CD4-positive, alpha-beta T cell treated with Interleukin-6 at 100 ng/mL for 8 hours (primary cell): ENCODE data around the gene EMID1.

ENCODE experiments used
- DNase-seq: peaks from one replicate; pipeline ENCODE4 v3.0.0-alpha.2; 2020; ENCODE audit warnings: mixed read lengths, low spot score

EMID1 gene

GRCh38 chr22:29195118-29195963 is 10.4 kb upstream of the EMID1 start:
- DNase-seq: no peak

DNA sequence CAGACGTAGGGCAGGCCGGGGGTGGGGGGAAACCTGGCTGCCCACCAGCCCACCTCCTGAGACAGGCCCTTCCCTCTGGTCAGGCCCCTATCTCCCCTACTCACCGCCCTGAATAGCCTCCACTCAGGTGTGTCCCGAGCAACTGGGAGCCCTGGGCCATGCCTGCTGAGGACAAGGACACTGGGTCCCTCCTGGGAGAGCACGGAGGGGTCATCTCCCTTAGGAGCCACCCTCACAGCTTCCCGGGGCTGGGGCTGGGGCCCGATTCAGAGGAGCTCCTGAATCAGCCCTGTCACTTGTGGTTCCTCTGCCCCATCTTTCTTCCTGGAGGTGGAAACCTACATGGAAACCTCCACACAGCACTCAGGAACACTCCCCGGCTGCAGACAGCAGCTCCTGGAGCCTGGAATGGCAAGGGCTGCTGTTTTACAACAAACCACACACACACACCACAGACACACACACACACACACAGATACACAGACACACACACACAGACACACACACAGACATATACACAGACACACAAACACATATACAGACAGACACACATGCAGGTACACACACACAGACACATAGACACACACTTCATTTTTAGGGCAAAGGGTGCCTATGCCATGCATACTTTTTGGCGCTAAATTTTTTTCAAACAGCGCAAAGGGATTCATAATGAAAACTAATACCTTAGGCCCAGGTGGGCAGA is 9.6 kb upstream of the EMID1 start:
- DNase-seq: no peak

- no peak for DNase-seq
Observed at GRCh38 chr22:29197096-29197495, 8.6 kb upstream of the EMID1 start.

- no peak for DNase-seq
Observed at GRCh38 chr22:29198240-29198639, 7.5 kb upstream of the EMID1 start.

DNA sequence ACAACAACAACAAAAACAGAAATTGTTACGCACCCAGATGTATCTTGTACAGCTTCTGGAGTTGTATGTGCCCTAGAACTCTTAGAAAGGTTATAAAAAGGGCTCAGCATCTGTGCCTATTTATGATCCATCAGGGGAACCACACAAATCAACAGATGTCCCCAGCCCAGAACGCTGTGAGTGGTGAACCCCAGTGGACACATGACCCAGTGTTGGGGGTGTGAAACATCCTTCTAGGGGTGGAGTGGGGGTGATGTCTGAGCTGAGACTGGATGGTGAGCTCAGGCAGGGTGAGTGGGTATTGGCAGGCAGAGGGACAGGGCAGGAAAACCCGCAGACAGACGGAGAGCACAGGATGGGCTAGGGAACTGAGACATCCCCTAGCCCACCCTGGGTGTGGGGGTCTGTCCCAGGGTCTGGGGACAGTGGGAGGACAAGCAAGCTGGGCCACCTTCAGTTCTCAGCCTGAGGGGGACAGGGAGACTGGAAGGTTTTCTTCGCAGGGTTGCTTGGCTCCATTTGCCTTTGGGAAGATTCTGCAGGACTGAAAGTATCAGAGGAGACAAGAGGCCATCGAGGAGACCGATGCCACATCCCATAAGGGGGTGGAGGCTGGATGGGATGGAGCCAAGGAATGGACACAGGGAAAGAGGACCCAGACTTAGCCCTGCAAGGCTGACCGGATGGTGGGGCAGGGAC is 5.8 kb upstream of the EMID1 start:
- no peak for DNase-seq

GRCh38 chr22:29200901-29201300 is 4.8 kb upstream of the EMID1 start:
- no peak for DNase-seq

DNA sequence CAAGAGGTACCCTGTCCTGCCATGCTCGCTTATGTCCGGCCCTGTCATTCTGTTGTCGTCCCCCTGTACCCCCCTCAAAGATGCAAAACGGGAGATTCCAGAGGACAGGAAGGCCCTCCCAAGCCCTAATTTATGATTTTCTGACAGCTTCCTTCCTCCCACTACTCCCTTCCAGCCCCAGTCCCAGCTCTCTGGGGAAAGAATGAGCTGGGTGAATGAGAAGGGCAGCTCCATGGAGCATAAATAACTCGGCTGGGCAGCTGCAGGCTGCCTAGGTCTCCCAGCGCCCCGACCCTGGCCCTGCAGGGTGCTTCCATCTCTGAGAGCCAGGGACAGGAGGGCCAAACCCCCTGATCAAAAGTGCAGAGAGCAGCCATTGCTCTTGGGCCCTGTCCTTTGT is 3.9 kb upstream of the EMID1 start:
- no peak for DNase-seq

- DNase-seq: peak; percentile 37
Observed at GRCh38 chr22:29202212-29203192, 3.2 kb upstream of the EMID1 start.

DNA sequence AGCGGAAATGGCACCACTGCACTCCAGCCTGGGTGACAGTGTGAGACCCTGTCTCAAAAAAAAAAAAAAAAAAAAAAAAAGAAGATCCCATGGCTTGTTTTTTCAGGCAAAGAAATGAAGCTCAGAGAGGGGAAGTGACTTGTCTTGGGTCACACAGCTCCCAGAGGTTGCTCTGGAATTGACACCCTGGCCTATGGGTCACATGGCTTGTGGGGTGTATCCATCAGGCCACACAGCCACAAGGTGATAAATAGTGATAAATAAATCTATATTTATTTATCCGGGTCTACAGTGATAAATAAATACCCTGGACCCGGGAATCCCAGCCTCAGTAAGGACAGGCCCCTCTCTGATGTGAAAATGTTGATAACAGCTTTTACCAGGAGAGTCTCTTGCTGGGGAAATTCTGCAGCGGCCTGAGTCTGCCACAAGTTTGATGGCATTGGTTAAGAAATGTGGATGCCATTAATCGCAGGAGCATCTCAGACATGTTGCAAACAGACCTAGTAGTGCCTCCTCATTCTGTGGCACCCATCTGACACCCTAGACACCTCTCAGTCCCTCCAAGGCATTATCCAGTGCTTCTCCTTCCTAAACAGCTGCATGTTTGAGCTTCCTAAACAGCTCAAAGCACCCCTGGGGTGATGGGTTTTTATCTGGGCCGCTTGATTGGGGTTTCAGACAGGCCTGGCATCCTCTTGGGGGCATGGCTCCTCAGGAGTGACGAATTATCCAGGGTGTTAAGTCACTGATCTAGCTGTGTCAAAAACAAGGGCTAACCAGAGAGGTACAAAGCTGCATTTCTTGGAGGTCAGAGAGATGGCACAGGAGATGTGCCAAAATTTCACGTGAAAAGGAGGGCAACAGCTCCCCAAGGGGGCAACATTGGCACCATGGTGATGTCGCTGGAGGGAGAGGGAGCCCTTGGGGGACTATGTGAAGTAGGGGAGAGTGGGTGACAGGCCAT is 1.9 kb upstream of the EMID1 start:
- DNase-seq: no peak

DNA sequence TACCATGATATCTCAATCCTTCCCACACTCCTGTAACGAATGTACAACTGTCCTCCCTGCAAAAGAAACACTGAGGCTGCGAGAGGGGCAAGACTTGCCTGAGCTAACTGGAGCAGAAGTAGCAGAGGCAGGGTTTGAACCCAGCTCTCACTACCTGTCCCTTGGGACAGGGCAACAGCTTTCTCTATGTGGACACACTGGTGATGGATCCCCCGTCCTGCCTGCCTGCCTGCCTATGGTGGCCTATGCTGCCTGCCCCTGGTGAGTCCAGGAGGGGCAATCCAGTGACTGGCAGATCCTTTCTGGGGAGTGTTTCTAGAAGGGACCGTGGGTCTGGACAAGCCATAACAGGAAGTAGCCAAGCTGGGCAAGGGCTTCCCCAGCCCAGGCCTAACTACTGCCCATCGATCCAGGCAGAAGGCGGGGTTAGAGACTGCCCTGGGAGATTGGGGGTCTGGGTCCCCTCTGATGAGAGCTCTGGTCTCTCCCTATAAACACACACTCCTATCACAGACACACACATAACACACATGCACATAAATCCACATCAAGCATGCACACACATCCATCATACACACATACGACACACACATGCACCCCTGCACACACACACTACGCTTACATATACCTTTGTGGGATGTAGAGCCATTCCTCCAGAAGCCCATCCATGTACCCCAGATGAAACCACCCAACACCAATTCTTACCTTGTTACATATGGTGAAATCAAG is 1.1 kb upstream of the EMID1 start:
- no peak for DNase-seq

DNA sequence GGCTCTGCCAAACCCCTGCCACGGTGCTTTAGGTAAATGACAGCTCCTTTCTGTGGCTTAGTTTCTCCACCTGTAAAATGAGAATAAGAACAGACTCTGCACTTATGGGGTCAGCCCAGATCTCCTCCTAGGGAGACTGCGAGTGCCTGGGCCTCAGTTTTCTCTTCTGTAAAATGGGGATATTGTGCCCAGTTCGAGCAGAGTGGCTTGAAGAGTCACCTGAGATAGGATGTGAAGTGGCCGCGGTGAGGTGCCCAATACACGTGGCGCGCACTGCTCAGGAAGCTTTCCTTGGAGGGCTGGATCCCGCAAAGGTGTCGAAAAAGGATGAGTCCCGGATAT is 473 bp upstream of the EMID1 start:
- no peak for DNase-seq

GRCh38 chr22:29206372-29207242 is 911 bp downstream of the EMID1 start:
- DNase-seq: no peak

GRCh38 chr22:29207243-29207550 is 1.5 kb downstream of the EMID1 start:
- DNase-seq: no peak

DNA sequence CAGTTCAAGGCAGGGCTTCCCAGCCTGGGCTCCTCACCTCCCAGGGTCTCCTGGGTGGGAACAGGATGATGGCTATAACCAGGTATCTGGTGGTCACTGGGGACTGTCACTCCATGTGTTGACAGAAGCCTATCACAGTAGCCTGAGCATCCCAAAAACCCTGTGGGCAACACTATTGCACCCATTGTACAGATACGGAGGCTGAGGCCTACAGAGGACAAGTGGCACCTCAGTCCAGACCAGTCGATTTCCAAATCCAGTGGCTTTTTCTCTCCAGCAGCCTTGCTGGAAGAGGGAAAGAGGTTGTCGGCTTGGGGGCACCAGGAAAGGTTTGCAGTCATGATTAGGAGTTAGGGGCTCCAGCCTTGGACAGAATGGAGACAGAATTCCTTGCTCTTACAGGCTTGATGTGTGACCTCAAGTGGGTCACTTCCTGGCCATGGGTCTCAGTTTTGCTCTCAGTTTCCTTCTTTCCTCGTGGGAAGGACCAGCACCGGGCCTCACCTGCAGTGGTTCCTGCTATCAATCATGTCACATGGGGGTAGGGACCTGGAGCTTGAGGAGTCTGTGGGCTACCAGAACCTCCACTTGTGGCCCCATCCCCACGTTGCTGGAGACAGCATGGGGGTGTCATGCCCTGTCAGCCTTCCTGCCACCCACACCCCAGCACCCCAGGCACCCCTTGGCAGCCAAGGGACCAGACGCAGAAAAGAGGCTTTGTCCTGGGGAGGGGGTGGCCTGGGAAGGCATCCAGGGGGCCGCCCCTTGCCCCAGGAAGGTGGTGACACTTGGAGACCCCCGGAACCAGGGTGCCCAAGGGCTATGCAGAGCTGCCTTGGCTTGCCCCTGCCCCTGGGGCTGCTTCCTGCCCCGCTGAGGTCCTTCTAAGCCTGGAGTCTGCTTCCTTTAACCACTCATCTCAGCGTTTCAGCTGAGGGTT is 2.1 kb downstream of the EMID1 start:
- DNase-seq: no peak

DNA sequence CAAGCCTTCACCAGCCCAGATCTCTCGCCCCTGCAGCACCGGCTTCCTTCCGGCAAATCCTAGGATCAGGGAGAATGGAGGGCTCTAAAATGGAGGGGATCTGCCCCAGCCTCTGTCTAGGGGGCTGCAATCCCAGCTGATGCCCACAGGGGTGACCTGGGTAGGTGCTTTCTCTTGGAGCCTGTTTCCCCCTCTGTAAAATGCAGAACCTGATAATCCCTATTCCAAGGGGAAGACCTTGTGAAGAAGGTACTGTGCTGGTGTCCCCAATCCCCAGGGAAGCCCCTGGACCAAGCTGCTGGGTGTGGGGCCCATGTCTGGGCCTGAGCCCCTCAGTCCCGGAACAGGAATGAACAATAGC is 2.8 kb downstream of the EMID1 start:
- DNase-seq: no peak

- DNase-seq: no peak
Observed at GRCh38 chr22:29208879-29209623, 3.4 kb downstream of the EMID1 start.

DNA sequence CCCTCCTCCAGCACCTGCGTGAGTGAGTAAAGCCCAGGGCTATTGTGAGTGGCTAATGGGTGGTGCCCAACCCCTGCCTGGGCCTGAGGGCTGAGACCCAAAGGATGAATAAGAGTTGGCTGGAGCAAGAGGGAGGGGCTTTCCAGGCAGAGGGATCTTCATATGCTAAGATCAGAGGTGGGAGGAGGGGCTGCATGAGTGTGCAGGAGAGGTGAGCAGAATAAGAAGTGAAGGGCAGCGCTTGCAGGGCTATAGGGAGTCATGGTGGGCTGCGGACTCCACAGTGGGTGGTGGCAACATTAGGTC is 3.9 kb downstream of the EMID1 start:
- DNase-seq: no peak

DNA sequence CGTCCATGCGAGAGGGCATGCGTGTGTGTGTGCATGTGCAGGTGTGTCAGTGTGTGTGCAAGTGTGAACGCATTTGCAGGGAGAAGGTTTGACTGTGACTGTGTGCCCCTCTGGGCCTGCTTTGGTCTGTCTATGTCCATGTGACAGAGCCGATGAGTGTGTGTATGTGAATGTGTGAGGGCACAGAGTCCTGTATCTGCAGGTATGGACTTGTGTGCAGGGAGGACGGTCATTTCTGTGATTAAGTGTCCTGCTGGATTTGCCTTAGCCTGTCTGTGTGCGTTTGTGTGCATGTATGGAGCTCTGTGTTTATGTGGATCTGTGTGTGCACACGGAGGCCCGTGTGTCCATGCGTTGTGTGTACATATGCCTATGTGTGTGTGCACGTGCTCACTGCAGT is 5.4 kb downstream of the EMID1 start:
- no peak for DNase-seq
